ENCODE data around the gene STN1.

STN1 gene

GRCh38 chr10:103936022-103936421, 18.0 kb upstream of the STN1 start:
- TF ChIP-seq GATA3 (IDR thresholded peaks at IDR 0.05; ENCODE audit: low read depth, low read length) (no peak), GATA2 (IDR thresholded peaks at IDR 0.05; ENCODE audit: low read depth, low read length) (no peak)

DNA sequence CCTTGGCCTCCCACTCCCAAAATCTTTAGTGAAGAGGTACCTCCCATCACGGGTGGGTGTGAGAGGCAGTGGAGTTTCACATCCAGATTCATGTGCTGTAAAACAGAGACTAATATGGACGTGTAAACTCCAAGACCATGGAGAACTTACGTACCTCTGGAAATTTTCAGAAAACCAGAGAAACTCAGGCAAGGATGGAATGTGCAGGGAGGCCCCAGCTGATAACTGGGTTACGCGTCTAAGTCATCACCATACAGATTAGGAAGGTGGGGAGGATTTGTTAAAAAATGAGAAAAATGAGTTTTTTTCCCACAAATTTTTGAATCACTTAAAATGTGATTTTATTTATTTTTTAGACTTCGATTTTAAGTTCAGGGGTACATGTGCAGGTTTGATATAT, 16.3 kb upstream of the STN1 start:
- TF ChIP-seq GATA2 (IDR thresholded peaks at IDR 0.05; ENCODE audit: low read depth, low read length): no peak
- TF ChIP-seq GATA3 (IDR thresholded peaks at IDR 0.05; ENCODE audit: low read depth, low read length): no peak

- TF ChIP-seq GATA2 (IDR thresholded peaks at IDR 0.05; ENCODE audit: low read depth, low read length) (no peak), GATA3 (IDR thresholded peaks at IDR 0.05; ENCODE audit: low read depth, low read length) (no peak)
Measured at GRCh38 chr10:103933557-103934121, 15.7 kb upstream of the STN1 start.

- TF ChIP-seq GATA2 (IDR thresholded peaks at IDR 0.05; ENCODE audit: low read depth, low read length) (no peak), GATA3 (IDR thresholded peaks at IDR 0.05; ENCODE audit: low read depth, low read length) (no peak)
Measured at GRCh38 chr10:103932971-103933370, 15.0 kb upstream of the STN1 start.

- TF ChIP-seq GATA2 (IDR thresholded peaks at IDR 0.05; ENCODE audit: low read depth, low read length): no peak
- no peak for TF ChIP-seq GATA3 (IDR thresholded peaks at IDR 0.05; ENCODE audit: low read depth, low read length)
Measured at GRCh38 chr10:103932271-103932670, 14.3 kb upstream of the STN1 start.

- TF ChIP-seq GATA2 (IDR thresholded peaks at IDR 0.05; ENCODE audit: low read depth, low read length) (peak; percentile 56; the same call in 1 of the 2 replicates), GATA3 (IDR thresholded peaks at IDR 0.05; ENCODE audit: low read depth, low read length) (peak; percentile 30; the same call in 1 of the 2 replicates)
Measured at GRCh38 chr10:103931603-103932002, 13.6 kb upstream of the STN1 start.

DNA sequence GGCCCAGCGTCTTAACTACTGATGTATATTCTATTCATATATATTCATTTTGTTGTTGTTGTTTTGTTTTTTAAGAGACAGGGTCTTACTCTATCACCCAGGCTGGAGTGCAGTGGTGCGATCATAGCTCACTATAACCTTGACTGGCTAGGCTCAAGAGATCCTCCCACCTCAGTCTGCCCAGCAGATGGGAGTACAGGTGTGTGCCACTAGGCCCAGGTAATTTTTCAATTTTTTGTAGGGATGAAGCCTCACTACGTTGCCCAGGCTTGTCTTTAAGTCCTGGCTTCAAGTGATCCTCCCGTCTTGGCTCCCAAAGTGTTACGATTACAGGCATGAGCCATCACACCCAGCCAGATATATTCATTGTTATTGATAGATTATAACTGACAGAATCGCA, 12.9 kb upstream of the STN1 start:
- TF ChIP-seq GATA3 (IDR thresholded peaks at IDR 0.05; ENCODE audit: low read depth, low read length) (no peak), GATA2 (IDR thresholded peaks at IDR 0.05; ENCODE audit: low read depth, low read length) (no peak)

DNA sequence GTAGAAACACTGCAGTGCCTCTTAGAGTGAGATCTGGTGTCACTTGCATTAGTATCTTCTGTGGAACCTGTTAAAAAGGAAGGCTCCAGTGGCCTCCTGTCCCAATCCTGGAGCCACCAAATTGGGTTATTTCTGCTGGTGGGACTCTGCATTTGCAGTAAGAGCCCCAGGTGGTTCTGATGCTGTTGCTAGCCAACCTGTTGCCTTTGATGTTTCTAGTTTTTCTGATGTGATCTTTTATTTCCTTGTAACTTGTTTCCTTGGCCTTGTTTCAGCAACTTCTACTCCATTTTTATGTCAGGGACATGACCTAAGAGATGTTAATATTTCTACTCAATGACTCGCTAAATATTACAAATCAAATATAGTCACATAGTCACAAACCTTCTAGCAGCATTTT, 12.5 kb upstream of the STN1 start:
- no peak for TF ChIP-seq GATA2 (IDR thresholded peaks at IDR 0.05; ENCODE audit: low read depth, low read length)
- TF ChIP-seq GATA3 (IDR thresholded peaks at IDR 0.05; ENCODE audit: low read depth, low read length): no peak

GRCh38 chr10:103929381-103929921, 11.5 kb upstream of the STN1 start:
- TF ChIP-seq GATA3 (IDR thresholded peaks at IDR 0.05; ENCODE audit: low read depth, low read length): no peak
- no peak for TF ChIP-seq GATA2 (IDR thresholded peaks at IDR 0.05; ENCODE audit: low read depth, low read length)

- TF ChIP-seq GATA3 (IDR thresholded peaks at IDR 0.05; ENCODE audit: low read depth, low read length) (no peak), GATA2 (IDR thresholded peaks at IDR 0.05; ENCODE audit: low read depth, low read length) (no peak)
Measured at GRCh38 chr10:103928784-103929183, 10.8 kb upstream of the STN1 start.

DNA sequence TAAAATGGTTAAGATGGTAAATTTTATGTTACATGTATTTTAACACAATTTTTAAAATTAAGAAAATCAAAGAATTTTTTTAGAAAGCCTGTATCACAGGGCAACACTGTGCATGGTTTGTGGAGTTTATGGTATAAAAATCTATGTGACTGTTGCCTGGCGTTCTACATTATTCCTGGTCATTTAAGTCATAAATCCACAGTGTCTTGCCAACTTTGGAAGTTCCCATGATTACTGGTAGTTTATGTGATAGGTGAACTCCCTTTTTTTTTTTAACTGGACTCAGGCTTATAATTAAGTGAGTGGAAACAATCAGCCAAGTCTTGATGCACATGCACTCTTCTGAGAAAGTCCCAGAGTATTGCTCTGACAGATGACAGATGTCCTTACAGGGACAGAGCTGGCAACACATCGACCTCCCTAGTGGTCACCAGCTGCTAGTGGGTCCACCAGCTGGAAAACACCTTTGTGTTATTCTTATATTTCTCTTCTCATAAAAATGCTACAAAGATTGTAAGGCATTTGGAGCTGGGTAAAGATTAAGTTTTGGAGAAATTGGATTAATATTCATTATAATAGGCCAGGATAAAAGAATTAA, 8.8 kb upstream of the STN1 start:
- TF ChIP-seq GATA3 (IDR thresholded peaks at IDR 0.05; ENCODE audit: low read depth, low read length) (no peak), GATA2 (IDR thresholded peaks at IDR 0.05; ENCODE audit: low read depth, low read length) (no peak)

DNA sequence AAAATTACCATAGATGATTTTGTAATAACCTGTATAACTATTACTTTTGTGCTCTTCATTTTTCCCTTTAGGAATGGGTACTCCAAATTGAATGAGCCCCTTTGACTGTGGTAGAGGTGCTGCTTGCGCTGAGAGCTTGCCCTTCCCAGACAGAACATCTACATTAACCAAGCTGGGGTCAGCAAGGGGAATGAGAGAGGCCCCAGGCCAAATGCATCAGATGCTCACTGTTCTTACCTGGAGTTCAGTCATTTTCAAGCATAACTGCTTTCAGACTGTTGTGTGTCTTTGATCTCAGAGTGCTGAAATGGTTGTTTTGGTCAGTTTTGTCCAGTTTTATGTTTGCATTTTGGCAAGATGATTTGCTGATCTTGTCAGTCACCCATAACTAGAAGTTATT, 7.6 kb upstream of the STN1 start:
- TF ChIP-seq GATA3 (IDR thresholded peaks at IDR 0.05; ENCODE audit: low read depth, low read length) (no peak), GATA2 (IDR thresholded peaks at IDR 0.05; ENCODE audit: low read depth, low read length) (no peak)

- TF ChIP-seq GATA3 (IDR thresholded peaks at IDR 0.05; ENCODE audit: low read depth, low read length) (no peak), GATA2 (IDR thresholded peaks at IDR 0.05; ENCODE audit: low read depth, low read length) (no peak)
Measured at GRCh38 chr10:103923502-103923901, 5.5 kb upstream of the STN1 start.

- TF ChIP-seq GATA2 (IDR thresholded peaks at IDR 0.05; ENCODE audit: low read depth, low read length) (no peak), GATA3 (IDR thresholded peaks at IDR 0.05; ENCODE audit: low read depth, low read length) (no peak)
Measured at GRCh38 chr10:103922659-103923058, 4.7 kb upstream of the STN1 start.

DNA sequence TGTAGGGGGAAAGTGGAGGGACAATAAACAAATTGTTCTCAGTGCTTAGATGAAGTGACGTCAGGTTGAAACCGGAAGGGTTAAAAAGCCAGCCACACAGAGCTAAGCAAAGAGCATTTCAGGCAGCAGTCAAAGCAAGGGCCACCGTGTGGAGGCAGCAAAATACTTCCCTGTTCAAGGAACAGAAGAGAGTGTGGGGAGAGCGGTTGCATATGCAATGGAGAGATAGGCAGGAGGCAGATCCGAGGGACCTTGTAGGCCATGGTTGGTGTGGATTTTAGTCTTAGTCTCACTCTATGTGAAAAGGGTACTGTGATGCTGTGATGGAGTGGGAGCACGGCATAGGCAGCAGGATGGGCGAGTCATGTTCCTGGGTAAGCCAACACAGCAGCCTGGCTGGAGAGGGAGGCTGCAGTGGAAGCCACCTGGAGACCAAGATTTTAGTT, 3.8 kb upstream of the STN1 start:
- no peak for TF ChIP-seq GATA2 (IDR thresholded peaks at IDR 0.05; ENCODE audit: low read depth, low read length)

Measured in SH-SY5Y (cell line).